GM21723 (cell line): ENCODE results near the gene CAPN2.
A peak's percentile ranks its signal among the peaks of the same experiment; 100 is the strongest.

Experiments used
- ATAC-seq: cut with Tn5 transposase; IDR thresholded peaks from one replicate; pipeline ENCODE4 v1.9.1; 2021; ENCODE audit warnings: mild to moderate bottlenecking, moderate library complexity; ENCODE audit not compliant: unreplicated experiment

Gene CAPN2

DNA sequence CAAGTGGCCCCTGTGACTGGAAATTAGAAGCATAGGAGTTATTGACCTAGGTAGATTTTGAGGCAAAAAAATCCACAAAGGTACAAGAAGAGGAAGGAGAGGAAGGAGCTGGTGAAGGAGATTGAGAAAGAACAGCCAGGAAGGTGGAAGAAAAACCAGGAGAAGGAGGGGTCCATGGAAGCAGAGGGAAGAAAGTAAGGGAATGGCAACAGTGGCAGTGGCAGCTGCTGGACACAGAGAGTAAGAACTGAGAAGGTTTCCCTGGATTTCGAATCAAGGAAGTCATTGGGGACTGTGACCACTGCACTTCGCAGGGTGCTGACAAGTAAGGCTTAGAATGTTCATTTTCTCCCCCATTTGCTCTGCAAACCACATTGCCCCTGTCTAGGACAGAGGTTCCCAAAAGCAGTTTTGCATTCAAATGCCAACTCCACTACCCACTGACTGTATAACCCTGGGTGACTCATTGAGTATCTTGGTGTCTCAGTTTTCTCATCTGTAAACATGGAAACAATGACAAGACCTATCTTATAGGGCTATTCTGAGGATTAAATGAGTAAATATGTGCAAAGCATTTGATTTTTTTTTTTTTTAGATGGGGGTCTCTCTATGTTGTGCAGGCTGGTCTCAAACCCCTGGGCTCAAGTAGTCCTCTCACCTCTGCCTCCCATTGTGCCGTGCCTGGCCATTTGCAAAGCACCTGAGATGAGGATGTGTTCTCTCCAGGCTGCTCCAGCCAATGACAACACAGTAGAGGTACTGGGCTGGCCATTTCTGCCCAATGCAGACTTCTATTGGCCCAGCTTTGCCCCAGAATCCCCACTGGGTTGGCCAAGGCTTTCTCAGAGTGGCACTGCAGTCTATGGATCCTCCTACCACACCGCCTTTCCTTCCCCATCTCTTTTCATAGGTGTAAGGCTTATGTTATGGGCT, 9.3 kb upstream of the CAPN2 start:
- no peak for ATAC-seq

DNA sequence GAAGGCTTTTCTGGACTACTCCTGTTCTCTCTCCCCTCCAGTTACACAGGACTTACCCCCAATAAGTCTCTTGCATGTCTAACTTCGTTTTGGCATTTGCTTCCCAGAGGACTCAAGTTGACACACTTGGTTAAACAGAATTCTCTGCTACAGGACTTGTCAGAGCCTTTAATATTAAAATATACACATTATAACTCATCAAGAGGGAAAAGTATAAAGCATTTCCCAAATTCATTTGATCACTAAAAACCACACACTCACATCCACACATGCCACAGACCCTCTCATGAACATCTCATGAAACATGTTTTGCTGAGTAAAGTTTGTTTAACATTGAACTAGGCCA, 8.7 kb upstream of the CAPN2 start:
- no peak for ATAC-seq

GRCh38 chr1:223704921-223705878, 7.1 kb upstream of the CAPN2 start:
- no peak for ATAC-seq

DNA sequence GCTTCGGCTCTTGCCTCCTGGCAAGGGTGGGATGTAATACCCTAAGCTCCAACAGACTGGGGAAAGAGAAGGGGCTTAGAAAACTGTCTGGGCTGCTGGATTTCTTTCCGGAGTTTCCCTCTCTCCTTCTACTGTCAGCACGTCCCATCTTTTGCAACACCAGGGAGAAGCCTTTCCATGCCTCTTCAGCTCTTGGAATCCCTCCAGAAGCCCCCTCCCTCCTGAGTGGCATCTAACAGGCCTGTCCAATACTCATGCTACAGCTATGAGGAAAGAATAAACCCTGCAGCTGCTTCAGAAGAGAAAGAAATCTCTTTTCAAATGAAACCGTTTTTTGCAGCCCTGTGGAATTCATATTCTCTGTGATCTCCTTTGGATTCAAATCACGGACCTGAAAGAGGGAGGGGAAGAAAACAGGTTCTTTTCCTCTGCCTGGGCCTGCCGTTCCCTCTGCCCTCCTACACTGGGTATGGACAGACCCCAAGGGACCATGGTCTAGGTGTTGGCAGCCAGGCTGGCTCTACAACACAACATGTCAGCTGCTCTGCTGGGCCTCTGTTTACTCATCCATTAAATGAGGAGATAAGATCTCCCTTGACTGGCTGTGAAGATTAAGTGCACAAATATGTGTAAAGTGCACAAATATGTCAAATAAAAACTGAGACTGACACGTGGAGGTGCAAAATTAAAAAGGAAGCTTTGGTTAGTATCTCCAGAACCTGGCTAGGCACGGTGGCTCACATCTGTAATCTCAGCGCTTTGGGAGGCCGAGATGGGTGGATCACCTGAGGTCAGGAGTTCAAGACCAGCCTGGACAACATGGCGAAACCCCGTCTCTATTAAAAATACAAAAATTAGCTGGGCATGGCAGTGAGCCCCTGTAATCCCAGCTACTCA, 6.0 kb upstream of the CAPN2 start:
- no peak for ATAC-seq

DNA sequence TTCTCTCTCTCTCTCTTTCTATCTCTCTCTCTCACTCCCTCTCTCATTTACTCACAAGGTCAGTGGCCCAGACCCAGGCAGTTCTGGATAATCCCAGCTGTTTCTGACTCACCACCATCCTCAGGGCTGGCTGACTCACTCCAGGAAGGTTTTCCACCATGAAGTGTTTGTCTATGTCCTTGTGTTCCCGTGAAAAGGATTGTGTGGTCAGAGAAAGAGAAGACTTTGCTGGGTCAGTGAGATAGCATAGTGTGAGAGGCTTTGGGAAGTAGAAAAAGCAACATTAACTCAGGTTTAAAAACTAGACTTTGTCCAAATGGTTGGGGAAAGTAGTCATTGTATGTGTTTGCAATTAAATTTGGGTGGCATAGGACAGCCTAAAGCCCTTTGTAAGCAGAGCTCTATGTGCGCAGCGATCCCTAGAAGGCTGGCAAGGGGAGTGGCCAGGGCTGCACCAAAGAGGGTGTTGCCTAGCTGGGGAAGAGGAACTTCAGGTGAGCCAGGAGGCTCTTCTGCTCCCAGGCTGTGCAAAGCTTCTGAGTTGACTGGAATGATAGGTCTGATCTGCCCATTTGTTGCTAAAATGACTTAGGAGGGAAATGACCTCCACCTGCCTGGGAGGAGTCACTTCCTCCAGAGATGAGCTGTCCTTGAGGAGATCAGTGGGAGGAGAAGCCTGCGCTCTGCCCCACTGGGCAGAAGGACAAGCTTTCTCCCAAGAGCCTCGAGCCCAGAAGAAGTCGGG, 4.9 kb upstream of the CAPN2 start:
- ATAC-seq, result no peak

DNA sequence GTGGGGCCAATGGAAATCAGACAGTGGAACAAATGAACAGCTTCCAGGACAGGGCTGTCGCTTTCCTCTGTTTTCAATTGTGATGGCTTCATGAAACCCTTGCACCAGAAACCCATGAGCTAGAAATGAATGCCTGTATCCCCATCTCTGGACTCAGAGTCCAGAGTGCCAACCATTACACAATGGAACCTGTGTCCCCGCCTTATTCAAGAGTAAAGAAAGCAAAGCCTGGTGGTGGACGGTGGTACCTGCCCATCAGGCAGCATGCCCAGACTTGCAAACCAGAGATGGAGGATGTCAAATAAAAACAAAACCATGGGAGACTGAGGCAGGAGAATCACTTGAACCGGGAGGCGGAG, 4.4 kb upstream of the CAPN2 start:
- no peak for ATAC-seq

DNA sequence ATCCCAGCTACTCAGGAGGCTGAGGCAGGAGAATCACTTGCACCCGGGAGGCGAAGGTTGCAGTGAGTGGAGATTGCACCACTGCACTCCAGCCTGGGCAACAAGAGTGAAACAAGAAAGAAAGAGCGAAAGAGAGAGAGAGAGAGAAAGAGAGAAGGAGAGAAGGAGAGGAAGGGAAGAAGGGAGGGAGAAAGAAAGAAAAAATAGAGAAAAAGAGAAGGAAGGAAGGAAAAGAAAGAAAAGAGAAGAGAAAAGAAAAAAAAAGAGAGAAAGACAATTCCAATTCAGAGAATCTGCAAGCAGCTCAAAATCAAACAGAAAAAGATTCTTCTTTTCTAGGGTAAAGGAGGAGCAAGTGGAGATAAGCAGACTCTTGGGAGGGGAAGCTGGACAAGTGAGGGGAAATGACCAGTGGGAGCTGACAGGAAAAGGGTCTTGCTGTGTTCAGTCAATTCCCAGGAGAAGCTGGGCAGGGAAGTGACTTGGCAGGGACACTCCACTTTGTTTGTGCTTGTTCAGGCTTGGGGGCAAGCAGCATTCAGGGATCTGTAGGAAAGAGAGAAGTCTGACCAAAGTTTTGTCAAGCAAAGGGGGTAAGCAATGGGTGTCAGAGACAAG, 3.6 kb upstream of the CAPN2 start:
- ATAC-seq, result no peak

DNA sequence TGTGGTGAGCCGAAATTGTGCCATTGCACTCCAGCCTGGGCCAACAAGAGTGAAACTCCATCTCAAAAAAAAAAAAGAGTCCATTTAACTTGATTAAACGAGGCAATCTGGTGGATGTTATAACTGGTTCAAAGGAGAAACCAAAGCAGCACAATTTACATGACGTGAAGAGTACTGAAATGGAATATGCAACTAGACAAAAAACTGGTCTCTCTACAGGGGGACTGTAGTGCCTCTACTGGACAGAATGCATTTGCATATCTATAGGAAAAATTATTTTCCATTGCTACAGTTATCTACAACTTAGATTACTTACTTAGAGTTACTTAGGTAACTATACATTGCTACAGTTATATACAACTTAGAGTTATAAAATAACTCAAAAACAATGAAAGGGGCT, 2.7 kb upstream of the CAPN2 start:
- ATAC-seq, result no peak

- no peak for ATAC-seq
Measured at GRCh38 chr1:223710179-223711133, 1.9 kb upstream of the CAPN2 start.

DNA sequence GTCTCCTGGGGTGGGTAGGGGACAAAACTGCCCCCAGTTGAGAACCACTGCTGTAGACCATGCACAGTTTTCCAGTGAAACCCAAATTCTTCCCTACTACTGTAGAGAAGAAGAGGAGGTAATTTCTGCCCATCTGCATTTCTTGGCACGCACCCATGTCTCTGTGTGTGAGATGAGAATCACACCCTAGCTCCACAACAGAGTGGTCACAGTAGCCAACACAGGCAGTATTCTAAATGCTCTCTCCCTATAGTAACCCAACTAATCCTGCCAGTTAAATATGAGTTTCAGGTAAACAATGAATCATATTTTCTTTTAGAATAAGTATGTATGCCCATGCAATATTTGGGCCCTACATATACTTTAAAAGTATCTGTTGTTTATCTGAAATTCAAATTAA, 1.2 kb upstream of the CAPN2 start:
- no peak for ATAC-seq

DNA sequence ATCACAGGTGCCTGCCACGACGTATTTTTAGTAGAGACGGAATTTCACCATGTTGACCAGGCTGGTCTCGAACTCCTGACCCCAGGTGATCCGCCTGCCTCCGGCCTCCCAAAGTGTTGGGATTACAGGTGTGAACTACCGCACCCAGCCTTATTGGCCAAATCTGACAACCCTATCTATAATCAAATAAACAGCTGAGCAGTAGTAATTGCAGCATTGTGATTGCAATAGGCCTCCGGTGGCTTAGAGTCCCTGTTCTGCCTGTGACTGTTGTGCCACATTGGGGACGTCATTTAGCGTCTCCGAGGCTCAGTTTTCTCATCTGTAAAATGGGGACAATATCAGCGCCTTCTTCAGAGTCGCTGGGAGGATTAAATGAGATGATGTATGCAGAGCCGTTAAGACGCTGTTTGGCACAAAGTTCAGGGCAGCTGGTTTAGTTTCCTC, 569 bp upstream of the CAPN2 start:
- no peak for ATAC-seq

DNA sequence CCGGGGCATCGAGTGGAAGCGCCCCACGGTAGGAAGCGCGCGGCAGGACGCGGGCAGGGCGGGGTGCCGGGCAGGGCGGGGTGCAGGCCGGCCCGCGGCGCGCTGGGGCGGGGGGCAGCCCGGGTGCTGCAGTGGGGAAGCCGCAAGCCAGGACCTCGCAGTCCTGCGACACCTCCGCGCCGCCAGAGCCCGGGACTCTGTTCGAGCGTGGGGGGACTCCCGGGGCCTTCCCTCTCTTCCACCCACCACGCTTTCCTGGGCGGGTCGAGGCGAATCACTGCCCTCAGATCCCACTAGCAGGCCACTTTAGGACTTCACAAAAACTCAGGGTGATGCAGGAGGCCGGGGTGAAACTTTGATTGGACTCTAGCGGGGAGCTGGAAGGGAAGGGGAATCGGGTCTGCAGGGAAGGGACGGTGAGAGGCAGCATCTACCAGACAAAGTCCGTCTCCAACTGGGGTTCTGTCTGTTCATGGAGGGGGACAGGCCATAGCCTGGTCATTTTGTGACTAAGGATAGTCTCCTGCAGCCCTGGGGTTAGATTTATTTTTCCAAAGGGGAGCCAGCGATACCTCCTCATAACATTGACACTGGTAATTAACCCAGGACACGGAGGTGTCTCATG, 623 bp downstream of the CAPN2 start:
- ATAC-seq, result peak; percentile 30

GRCh38 chr1:223713546-223714420, 1.4 kb downstream of the CAPN2 start:
- ATAC-seq, result no peak

DNA sequence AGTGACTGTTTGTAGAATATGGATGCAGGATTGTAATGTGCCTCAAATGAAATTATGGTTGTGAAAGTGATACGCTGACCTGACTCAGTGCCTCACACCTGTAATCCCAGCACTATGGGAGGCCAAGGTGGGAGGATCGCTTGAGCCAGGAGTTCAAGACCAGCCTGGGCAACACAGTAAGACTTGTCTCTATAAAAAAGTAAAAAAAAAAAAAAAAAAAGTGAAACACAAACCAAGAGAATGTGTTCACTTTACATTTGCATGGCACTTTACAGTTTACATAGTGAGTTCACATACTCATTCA, 2.0 kb downstream of the CAPN2 start:
- no peak for ATAC-seq

DNA sequence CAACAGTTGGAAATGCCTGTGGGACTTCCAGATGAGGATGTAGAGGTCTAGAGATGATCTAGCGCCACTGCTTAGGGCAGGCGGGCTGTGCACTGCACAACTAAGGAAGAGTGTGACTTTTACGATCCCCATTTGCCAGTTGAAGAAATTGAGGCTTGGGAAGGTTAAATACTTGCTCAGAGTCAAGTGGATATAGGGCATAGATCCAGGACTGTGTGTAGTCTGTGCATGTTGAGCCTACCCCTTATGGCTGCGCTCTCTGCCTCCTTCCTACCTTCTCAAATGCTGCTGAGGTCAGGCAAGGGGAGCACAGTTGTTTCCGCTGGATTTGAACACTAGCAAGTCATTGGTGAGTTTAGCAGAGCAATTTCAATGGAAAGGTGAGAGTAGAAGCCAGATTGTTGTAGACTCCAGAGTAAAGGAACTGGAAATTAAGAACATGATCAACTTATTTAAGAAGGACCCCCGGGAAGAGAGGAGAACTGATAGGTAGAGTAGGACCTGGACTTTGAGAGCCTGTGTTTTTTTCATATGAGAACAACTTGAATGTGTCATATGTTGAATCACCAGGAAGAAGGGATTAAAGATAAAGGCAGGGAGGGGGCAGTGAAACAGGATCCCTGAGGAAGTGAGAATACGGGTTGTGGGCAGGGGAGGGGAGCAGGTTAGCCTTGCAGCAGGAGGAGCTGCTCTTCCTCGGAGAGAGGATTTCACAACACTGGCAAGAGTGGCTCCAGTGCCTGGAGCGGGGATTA, 2.7 kb downstream of the CAPN2 start:
- ATAC-seq, result no peak

DNA sequence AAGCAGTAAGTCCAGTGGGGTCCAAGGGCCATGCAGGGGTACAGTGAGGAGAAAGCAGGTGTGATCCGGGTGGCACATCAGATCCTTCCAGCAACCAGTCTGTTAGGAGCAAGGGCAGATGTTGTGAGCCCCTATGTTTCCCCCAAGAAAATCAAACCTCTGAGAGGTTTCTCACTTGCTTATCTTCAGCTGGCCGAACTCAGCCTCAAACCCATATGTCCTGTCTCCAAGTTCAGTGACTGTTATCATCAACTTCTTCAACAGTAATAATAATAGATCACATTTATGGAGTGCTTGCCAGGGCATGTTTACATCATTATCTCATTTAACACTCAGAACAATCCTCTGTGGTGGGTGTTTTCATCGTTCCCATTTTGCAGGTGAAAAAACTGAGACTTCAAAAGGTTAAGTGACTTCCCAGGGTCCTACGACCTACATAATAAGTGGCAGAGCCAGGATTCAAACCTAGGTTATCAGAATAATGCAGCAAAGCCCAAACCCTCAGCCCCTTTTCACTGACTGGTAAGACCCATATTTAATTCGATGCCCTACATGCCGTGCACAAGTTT, 3.3 kb downstream of the CAPN2 start:
- no peak for ATAC-seq
